IMR-90 (cell line): ENCODE measurements around the gene PPP4C.

ENCODE experiments used
- MAFK ChIP-seq: IDR thresholded peaks from 2 replicates; pipeline ENCODE4 v1.6.1; 2012; ENCODE audit warnings: low read depth, low read length, improper control_type of control experiment
- MXI1 ChIP-seq: IDR thresholded peaks from 2 replicates; pipeline ENCODE4 v1.6.1; 2012; ENCODE audit warnings: low read depth, mild to moderate bottlenecking, low read length, moderate library complexity, borderline replicate concordance
- NFE2L2 ChIP-seq: fragments of 150-350 bp; IDR thresholded peaks from 2 replicates; pipeline ENCODE4 v1.6.1; 2016; ENCODE audit warnings: low read depth, mild to moderate bottlenecking, low read length
- POLR2A ChIP-seq: IDR thresholded peaks from 2 replicates; pipeline ENCODE4 v1.6.1; 2012; ENCODE audit warnings: mild to moderate bottlenecking, low read depth, low read length
- RAD21 ChIP-seq: IDR thresholded peaks from 2 replicates; pipeline ENCODE4 v1.6.1; 2012; ENCODE audit warnings: low read length, improper control_type of control experiment
- RFX5 ChIP-seq: IDR thresholded peaks from 2 replicates; pipeline ENCODE4 v1.8.0; 2012; ENCODE audit warnings: low read depth, mild to moderate bottlenecking, low read length, moderate library complexity
- SMC3 ChIP-seq: fragments of 150-350 bp; IDR thresholded peaks from 2 replicates; pipeline ENCODE4 v1.6.1; 2016; ENCODE audit warnings: low read depth, mild to moderate bottlenecking, antibody characterized with exemption, low read length, moderate library complexity
- TF ChIP-seq, protein P1 (sequence below): conservative IDR thresholded peaks from 2 replicates; pipeline ENCODE4 v1.5.1; 2012; ENCODE audit warnings: mild to moderate bottlenecking, low read depth, low read length, improper control_type of control experiment
- TF ChIP-seq, protein P2 (sequence below): fragments of 150-350 bp; IDR thresholded peaks from 2 replicates; pipeline ENCODE4 v1.6.1; 2017; ENCODE audit warnings: mild to moderate bottlenecking, antibody characterized with exemption, low read length, low read depth
- TF ChIP-seq, protein P3 (sequence below): fragments of 150-350 bp; IDR thresholded peaks from 2 replicates; pipeline ENCODE4 v1.6.1; 2016; ENCODE audit warnings: low read depth, mild to moderate bottlenecking, low read length, moderate library complexity, borderline replicate concordance

DNA sequence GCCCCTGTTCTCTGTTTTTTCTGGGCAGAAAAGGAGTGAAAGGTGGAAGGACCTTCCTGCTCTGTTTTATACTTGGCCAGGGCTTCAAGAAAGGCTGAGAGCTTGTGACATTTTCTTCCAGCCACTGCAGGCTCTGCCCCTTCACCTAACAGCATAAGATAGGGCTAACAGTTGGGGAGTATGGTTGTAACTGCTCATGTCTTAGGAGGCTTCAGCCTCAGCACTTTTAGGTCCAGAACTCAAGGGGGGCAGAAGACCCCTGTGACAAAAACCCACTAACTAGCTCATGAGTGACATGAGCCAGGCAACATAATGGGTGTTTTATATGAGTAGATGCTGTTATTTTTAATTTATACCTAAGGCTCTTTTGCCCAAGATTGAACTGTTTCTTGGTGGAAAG, 5.3 kb upstream of the PPP4C start:
- TF ChIP-seq, protein P1, sequence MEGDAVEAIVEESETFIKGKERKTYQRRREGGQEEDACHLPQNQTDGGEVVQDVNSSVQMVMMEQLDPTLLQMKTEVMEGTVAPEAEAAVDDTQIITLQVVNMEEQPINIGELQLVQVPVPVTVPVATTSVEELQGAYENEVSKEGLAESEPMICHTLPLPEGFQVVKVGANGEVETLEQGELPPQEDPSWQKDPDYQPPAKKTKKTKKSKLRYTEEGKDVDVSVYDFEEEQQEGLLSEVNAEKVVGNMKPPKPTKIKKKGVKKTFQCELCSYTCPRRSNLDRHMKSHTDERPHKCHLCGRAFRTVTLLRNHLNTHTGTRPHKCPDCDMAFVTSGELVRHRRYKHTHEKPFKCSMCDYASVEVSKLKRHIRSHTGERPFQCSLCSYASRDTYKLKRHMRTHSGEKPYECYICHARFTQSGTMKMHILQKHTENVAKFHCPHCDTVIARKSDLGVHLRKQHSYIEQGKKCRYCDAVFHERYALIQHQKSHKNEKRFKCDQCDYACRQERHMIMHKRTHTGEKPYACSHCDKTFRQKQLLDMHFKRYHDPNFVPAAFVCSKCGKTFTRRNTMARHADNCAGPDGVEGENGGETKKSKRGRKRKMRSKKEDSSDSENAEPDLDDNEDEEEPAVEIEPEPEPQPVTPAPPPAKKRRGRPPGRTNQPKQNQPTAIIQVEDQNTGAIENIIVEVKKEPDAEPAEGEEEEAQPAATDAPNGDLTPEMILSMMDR: no peak
- TF ChIP-seq POLR2A: no peak; the same call in 1 of the 2 replicates
- TF ChIP-seq, protein P2, sequence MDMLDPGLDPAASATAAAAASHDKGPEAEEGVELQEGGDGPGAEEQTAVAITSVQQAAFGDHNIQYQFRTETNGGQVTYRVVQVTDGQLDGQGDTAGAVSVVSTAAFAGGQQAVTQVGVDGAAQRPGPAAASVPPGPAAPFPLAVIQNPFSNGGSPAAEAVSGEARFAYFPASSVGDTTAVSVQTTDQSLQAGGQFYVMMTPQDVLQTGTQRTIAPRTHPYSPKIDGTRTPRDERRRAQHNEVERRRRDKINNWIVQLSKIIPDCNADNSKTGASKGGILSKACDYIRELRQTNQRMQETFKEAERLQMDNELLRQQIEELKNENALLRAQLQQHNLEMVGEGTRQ: no peak
- TF ChIP-seq MXI1: no peak
- no peak for TF ChIP-seq RFX5
- TF ChIP-seq, protein P3, sequence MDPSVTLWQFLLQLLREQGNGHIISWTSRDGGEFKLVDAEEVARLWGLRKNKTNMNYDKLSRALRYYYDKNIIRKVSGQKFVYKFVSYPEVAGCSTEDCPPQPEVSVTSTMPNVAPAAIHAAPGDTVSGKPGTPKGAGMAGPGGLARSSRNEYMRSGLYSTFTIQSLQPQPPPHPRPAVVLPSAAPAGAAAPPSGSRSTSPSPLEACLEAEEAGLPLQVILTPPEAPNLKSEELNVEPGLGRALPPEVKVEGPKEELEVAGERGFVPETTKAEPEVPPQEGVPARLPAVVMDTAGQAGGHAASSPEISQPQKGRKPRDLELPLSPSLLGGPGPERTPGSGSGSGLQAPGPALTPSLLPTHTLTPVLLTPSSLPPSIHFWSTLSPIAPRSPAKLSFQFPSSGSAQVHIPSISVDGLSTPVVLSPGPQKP: no peak
- no peak for TF ChIP-seq RAD21
- no peak for TF ChIP-seq NFE2L2
- no peak for TF ChIP-seq SMC3
- TF ChIP-seq MAFK: no peak
